Astrocyte (in vitro differentiated cells and primary cell): Measurements from ENCODE around the gene MEIOC. TPM values are rescaled to one million over a fixed set of nuclear protein-coding genes. Genes with fewer than 3 reads are reported as not detected.

Experiments
- DNase-seq: peaks from one replicate; pipeline ENCODE4 v3.0.0-alpha.2; 2010; ENCODE audit warnings: low read depth
- FAIRE-seq: peaks from 2 replicates; lab custom pipeline; 2011; peaks lifted over from hg19 to GRCh38; lab: Jason Lieb, UNC
- H2AFZ ChIP-seq: 2 replicates; pipeline ENCODE4 v1.6.0; 2012; ENCODE audit warnings: low read depth, low read length, inconsistent platforms
- H3K27ac ChIP-seq: 2 replicates; pipeline ENCODE4 v1.5.1; 2011; ENCODE audit warnings: low read depth, low read length, inconsistent platforms
- H3K27me3 ChIP-seq: 2 replicates; pipeline ENCODE4 v1.6.0; 2011; ENCODE audit warnings: low read length, inconsistent platforms; ENCODE audit not compliant: insufficient read depth
- H3K36me3 ChIP-seq: 2 replicates; pipeline ENCODE4 v1.5.1; 2011; ENCODE audit warnings: low read length, inconsistent platforms; ENCODE audit not compliant: insufficient read depth
- H3K4me1 ChIP-seq: 2 replicates; pipeline ENCODE4 v1.5.1; 2011; ENCODE audit warnings: low read length, inconsistent platforms; ENCODE audit not compliant: insufficient read depth
- H3K4me2 ChIP-seq: 2 replicates; pipeline ENCODE4 v1.6.0; 2012; ENCODE audit warnings: low read length, inconsistent platforms
- H3K4me3 ChIP-seq: 2 replicates; pipeline ENCODE4 v1.5.1; 2011; ENCODE audit warnings: low read depth, mild to moderate bottlenecking, low read length, inconsistent platforms; ENCODE audit not compliant: insufficient read depth
- H3K79me2 ChIP-seq: 2 replicates; pipeline ENCODE4 v1.6.0; 2012; ENCODE audit warnings: mild to moderate bottlenecking, low read length, inconsistent platforms; ENCODE audit not compliant: insufficient read depth
- H3K9ac ChIP-seq: 2 replicates; pipeline ENCODE4 v1.6.0; 2012; ENCODE audit warnings: mild to moderate bottlenecking, low read length, inconsistent platforms
- H3K9me3 ChIP-seq: 2 replicates; pipeline ENCODE4 v1.5.1; 2012; ENCODE audit warnings: low read depth, mild to moderate bottlenecking, low read length, inconsistent platforms; ENCODE audit not compliant: insufficient read depth
- H4K20me1 ChIP-seq: 2 replicates; pipeline ENCODE4 v1.6.0; 2012; ENCODE audit warnings: low read length, inconsistent platforms; ENCODE audit not compliant: insufficient read depth
- H3K27ac Mint-ChIP-seq: one replicate; pipeline ENCODE4 v1.8.0; 2021; ENCODE audit warnings: mild to moderate bottlenecking, mixed read lengths; ENCODE audit not compliant: unreplicated experiment
- H3K27me3 Mint-ChIP-seq: one replicate; pipeline ENCODE4 v1.8.0; 2021; ENCODE audit warnings: low read depth, mixed read lengths; ENCODE audit not compliant: unreplicated experiment
- H3K36me3 Mint-ChIP-seq: one replicate; pipeline ENCODE4 v1.8.0; 2021; ENCODE audit warnings: low read depth, mixed read lengths; ENCODE audit not compliant: unreplicated experiment
- H3K4me1 Mint-ChIP-seq: one replicate; pipeline ENCODE4 v1.8.0; 2021; ENCODE audit warnings: low read depth, mixed read lengths; ENCODE audit not compliant: unreplicated experiment
- H3K4me3 Mint-ChIP-seq: one replicate; pipeline ENCODE4 v1.8.0; 2021; ENCODE audit warnings: mild to moderate bottlenecking, moderate library complexity, mixed read lengths; ENCODE audit not compliant: unreplicated experiment
- H3K9me3 Mint-ChIP-seq: one replicate; pipeline ENCODE4 v1.8.0; 2021; ENCODE audit warnings: mild to moderate bottlenecking, mixed read lengths; ENCODE audit not compliant: unreplicated experiment
- CTCF ChIP-seq: IDR thresholded peaks from 2 replicates; pipeline ENCODE4 v1.5.1; 2011; ENCODE audit warnings: low read depth, mild to moderate bottlenecking, inconsistent platforms, low read length, moderate library complexity; ENCODE audit not compliant: insufficient read depth
- EZH2 ChIP-seq: IDR thresholded peaks from 2 replicates; pipeline ENCODE4 v1.6.1; 2012; ENCODE audit warnings: mild to moderate bottlenecking, low read length, inconsistent platforms; ENCODE audit not compliant: insufficient read depth
- total RNA-seq: library from RNA; stranded (reverse); gene quantifications from 2 replicates; pipeline ENCODE4 v1.2.1, GENCODE V29; 2021

The MEIOC gene
- total RNA-seq, 1 donor from 2014 or later: 0.45 TPM

GRCh38 chr17:44722254-44722653, 66.0 kb downstream of the MEIOC start:
- Mint-ChIP-seq H3K4me1 (no peaks in the 10 kb centered on the region), H3K9me3 (no peaks in the 10 kb centered on the region), H3K36me3 (peaks cover 10% of the 10 kb centered on the region), H3K27ac (no peak overlapping the region), H3K4me3 (no peak overlapping the region), H3K27me3 (no peaks in the 10 kb centered on the region)
- no peaks in the 10 kb centered on the region for H3K4me1 ChIP-seq
- H3K27ac ChIP-seq: no peak overlapping the region
- H3K36me3 ChIP-seq: peaks cover 2% of the 10 kb centered on the region
- no peak overlapping the region for H3K4me3 ChIP-seq
- H3K4me2 ChIP-seq: no peak overlapping the region
- H2AFZ ChIP-seq: no peak overlapping the region
- no peak for FAIRE-seq
- no peaks in the 10 kb centered on the region for H3K9me3 ChIP-seq
- no peaks in the 10 kb centered on the region for H3K79me2 ChIP-seq
- TF ChIP-seq EZH2 (no peak), CTCF (no peak)
- H3K27me3 ChIP-seq: no peaks in the 10 kb centered on the region
- H3K9ac ChIP-seq: no peak overlapping the region
- DNase-seq: no peak
- H4K20me1 ChIP-seq: no peaks in the 10 kb centered on the region

Other genes with a start within 250 kb of the MEIOC start
- 38.0 and 43.3 TPM in 2 replicates for gene GPATCH8, start 153.1 kb upstream of the MEIOC start, total RNA-seq
- 95.7 and 97.6 TPM in 2 replicates for gene FZD2, start 99.0 kb upstream of the MEIOC start, total RNA-seq
- gene CCDC43, start 33.3 kb downstream of the MEIOC start, total RNA-seq: 29.3 and 31.9 TPM in 2 replicates
- 7.5 and 9.5 TPM in 2 replicates for gene DBF4B, start 52.2 kb downstream of the MEIOC start, total RNA-seq
- gene ADAM11, start 102.5 kb downstream of the MEIOC start, total RNA-seq: 0.43 and 0.65 TPM in 2 replicates
- 28.0 and 38.4 TPM in 2 replicates for gene GJC1, start 173.8 kb downstream of the MEIOC start, total RNA-seq
- gene HIGD1B, start 191.4 kb downstream of the MEIOC start, total RNA-seq: not detected in 2 replicates
- gene EFTUD2, start 243.0 kb downstream of the MEIOC start, total RNA-seq: 129 and 133 TPM in 2 replicates